Esophagus squamous epithelium (tissue), 4 donors: ENCODE results near the gene CYTIP.
"Not testable (repeated sequence)": the region's sequence is repeated elsewhere in the genome, so short reads cannot be mapped to it uniquely, and the experiment has no call there.

Source experiments
- CTCF ChIP-seq, 6 experiments: fragments of 450-650 bp in 4 of 6; fragments of 200-600 bp in 2 of 6; sonication (generic) in 2 of 6; IDR thresholded peaks; one replicate each; pipeline ENCODE4 v1.5.1; 2016 to 2019; ENCODE audit warnings: antibody characterized with exemption in 6 of 6, mild to moderate bottlenecking in 4 of 6, moderate library complexity in 4 of 6
- POLR2A ChIP-seq, 4 donors: fragments of 450-650 bp; IDR thresholded peaks; one replicate each; pipeline ENCODE4 v1.6.1; 2017; ENCODE audit warnings: antibody characterized with exemption in 4 of 4, mild to moderate bottlenecking in 4 of 4, moderate library complexity in 3 of 4

- TF ChIP-seq POLR2A, CTCF (IDR thresholded peaks at IDR 0.05): not testable (repeated sequence)
Measured at GRCh38 chr2:157405398-157405797, 38.5 kb downstream of the CYTIP start.
